HUES48 (cell line): ENCODE measurements around the gene SYNE2.
"Not testable (repeated sequence)": the region's sequence is repeated elsewhere in the genome, so short reads cannot be mapped to it uniquely, and the experiment has no call there.

ENCODE experiments used
- H3K27ac ChIP-seq: one replicate; pipeline ENCODE4 v1.7.0; 2013; ENCODE audit warnings: low read depth, low read length, inconsistent platforms
- H3K27me3 ChIP-seq: 2 replicates; pipeline ENCODE4 v1.6.1; 2013; ENCODE audit warnings: mild to moderate bottlenecking, low read length; ENCODE audit not compliant: control insufficient read depth, insufficient read depth
- H3K36me3 ChIP-seq: 2 replicates; pipeline ENCODE4 v1.6.1; 2013; ENCODE audit warnings: low read length; ENCODE audit not compliant: control insufficient read depth, insufficient read depth
- H3K4me1 ChIP-seq: 2 replicates; pipeline ENCODE4 v1.6.1; 2013; ENCODE audit warnings: mild to moderate bottlenecking, low read length; ENCODE audit not compliant: control insufficient read depth, insufficient read depth
- H3K4me3 ChIP-seq: 2 replicates; pipeline ENCODE4 v1.5.1; 2013; ENCODE audit warnings: mild to moderate bottlenecking, low read depth, low read length
- H3K9ac ChIP-seq: 2 replicates; pipeline ENCODE4 v1.6.1; 2013; ENCODE audit warnings: mild to moderate bottlenecking, low read depth, low read length, moderate library complexity
- H3K9me3 ChIP-seq: 2 replicates; pipeline ENCODE4 v1.6.1; 2013; ENCODE audit warnings: low read length; ENCODE audit not compliant: control insufficient read depth, insufficient read depth

The SYNE2 gene

DNA sequence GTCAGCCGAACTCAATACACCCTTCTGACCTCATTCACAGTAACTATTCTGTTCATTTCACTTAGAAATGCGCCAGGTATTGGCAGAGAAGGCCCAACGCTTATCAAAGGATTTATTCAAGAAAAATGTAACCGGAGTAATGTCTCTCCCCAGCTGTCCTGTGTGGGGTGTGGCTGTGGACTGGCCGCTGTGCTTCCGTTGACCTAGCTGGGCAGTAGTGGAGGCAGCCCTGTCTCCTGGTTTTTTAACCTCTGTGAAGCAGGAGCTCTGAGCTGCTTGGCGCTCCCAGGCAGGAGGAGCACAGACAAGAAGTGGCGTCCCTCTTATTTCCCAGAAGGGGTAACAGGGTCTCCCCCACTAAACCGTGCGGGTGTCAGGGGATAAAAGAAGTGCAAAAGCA, 356.2 kb downstream of the SYNE2 start:
- H3K4me3 ChIP-seq: no peak overlapping the region
- no peak overlapping the region for H3K9ac ChIP-seq
- no peaks in the 10 kb centered on the region for H3K4me1 ChIP-seq
- H3K36me3 ChIP-seq: peaks cover 65% of the 10 kb centered on the region
- H3K27me3 ChIP-seq: no peaks in the 10 kb centered on the region
- no peak overlapping the region for H3K27ac ChIP-seq
- H3K9me3 ChIP-seq: no peaks in the 10 kb centered on the region

- Histone ChIP-seq H3K9ac (no peak overlapping the region), H3K4me1 (no peaks in the 10 kb centered on the region), H3K27ac (no peak overlapping the region), H3K9me3 (no peaks in the 10 kb centered on the region), H3K4me3 (no peak overlapping the region), H3K27me3 (no peaks in the 10 kb centered on the region), H3K36me3 (peaks cover 70% of the 10 kb centered on the region)
Observed at GRCh38 chr14:64209444-64210131, 356.8 kb downstream of the SYNE2 start.

GRCh38 chr14:64210216-64210615, 357.4 kb downstream of the SYNE2 start:
- no peak overlapping the region for H3K27ac ChIP-seq
- H3K9ac ChIP-seq: no peak overlapping the region
- H3K36me3 ChIP-seq: peaks cover 74% of the 10 kb centered on the region

GRCh38 chr14:64210912-64211311, 358.1 kb downstream of the SYNE2 start:
- H3K9me3 ChIP-seq, H3K27ac ChIP-seq, H3K9ac ChIP-seq, H3K4me1 ChIP-seq, H3K4me3 ChIP-seq, H3K27me3 ChIP-seq: not testable (repeated sequence)
- peaks cover 80% of the 10 kb centered on the region for H3K36me3 ChIP-seq

More at GRCh38 chr14:64210216-64210615, 357.4 kb downstream of the SYNE2 start:
- Histone ChIP-seq H3K4me3 (no peak overlapping the region), H3K9me3 (no peaks in the 10 kb centered on the region), H3K4me1 (no peaks in the 10 kb centered on the region), H3K27me3 (no peaks in the 10 kb centered on the region)

- no peaks in the 10 kb centered on the region for H3K4me1 ChIP-seq
- H3K9me3 ChIP-seq: no peaks in the 10 kb centered on the region
- H3K27ac ChIP-seq: no peak overlapping the region
Observed at GRCh38 chr14:64212666-64213065, 359.9 kb downstream of the SYNE2 start.

DNA sequence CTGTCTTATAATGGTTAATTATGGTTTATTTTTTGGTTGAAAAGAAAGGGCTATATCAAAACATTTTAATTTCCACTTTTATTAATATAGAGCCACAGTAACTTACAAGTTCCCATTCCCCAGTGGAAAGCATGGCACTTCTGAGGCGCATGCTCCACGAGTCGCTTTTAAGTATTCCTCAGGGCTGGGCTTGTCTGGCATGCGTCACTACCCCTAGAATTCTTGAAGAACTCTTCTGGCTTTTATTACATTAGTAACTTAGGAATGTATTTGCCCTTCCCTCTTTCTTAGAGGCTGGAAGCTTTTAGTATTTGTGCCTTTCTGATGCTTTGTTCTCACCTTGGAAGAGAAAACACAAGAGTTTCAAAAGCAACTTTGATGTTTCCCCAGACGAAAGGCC, 360.3 kb downstream of the SYNE2 start:
- Histone ChIP-seq H3K4me1 (no peaks in the 10 kb centered on the region), H3K27ac (no peak overlapping the region), H3K36me3 (peaks cover 97% of the 10 kb centered on the region)

More at GRCh38 chr14:64212666-64213065, 359.9 kb downstream of the SYNE2 start:
- no peak overlapping the region for H3K4me3 ChIP-seq
- no peaks in the 10 kb centered on the region for H3K27me3 ChIP-seq
- no peak overlapping the region for H3K9ac ChIP-seq
- H3K36me3 ChIP-seq: peaks cover 97% of the 10 kb centered on the region

GRCh38 chr14:64213853-64214570, 361.2 kb downstream of the SYNE2 start:
- no peak overlapping the region for H3K27ac ChIP-seq
- H3K9me3 ChIP-seq: no peaks in the 10 kb centered on the region
- H3K27me3 ChIP-seq: no peaks in the 10 kb centered on the region
- H3K36me3 ChIP-seq: peaks cover 97% of the 10 kb centered on the region
- H3K9ac ChIP-seq: no peak overlapping the region
- H3K4me3 ChIP-seq: no peak overlapping the region
- H3K4me1 ChIP-seq: no peaks in the 10 kb centered on the region

More for the DNA sequence above, 360.3 kb downstream of the SYNE2 start:
- Histone ChIP-seq H3K4me3 (no peak overlapping the region), H3K9me3 (no peaks in the 10 kb centered on the region), H3K27me3 (no peaks in the 10 kb centered on the region), H3K9ac (no peak overlapping the region)

GRCh38 chr14:64215274-64215673, 362.5 kb downstream of the SYNE2 start:
- Histone ChIP-seq H3K27ac (no peak overlapping the region), H3K4me1 (no peaks in the 10 kb centered on the region), H3K9ac (no peak overlapping the region), H3K27me3 (no peaks in the 10 kb centered on the region), H3K4me3 (no peak overlapping the region), H3K36me3 (peaks cover 97% of the 10 kb centered on the region), H3K9me3 (no peaks in the 10 kb centered on the region)

GRCh38 chr14:64215978-64216377, 363.2 kb downstream of the SYNE2 start:
- Histone ChIP-seq H3K27me3 (no peaks in the 10 kb centered on the region), H3K4me1 (no peaks in the 10 kb centered on the region), H3K4me3 (no peak overlapping the region), H3K9me3 (no peaks in the 10 kb centered on the region), H3K27ac (no peak overlapping the region), H3K36me3 (peaks cover 99% of the 10 kb centered on the region), H3K9ac (no peak overlapping the region)

DNA sequence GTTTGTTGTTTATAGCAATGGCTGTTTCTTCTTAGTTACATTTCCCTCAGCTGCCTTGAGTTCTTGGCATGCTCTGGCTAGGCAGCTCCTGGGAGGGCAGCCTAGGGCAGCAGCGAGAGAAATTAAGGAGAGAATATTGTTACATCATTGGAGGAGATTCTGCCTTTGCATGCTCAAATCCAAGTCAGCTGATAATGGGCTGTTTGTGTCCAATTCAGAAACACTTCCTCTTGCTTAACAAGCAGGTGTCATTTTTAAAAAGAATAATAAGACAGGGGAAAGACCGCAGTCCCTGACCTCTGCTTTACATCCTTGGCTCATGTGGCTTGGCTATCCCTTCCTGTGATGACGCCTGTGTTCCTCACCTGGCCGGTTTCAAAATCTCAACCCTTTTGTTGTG, 364.5 kb downstream of the SYNE2 start:
- H3K9ac ChIP-seq: no peak overlapping the region
- H3K4me3 ChIP-seq: no peak overlapping the region
- no peaks in the 10 kb centered on the region for H3K9me3 ChIP-seq
- peaks cover 99% of the 10 kb centered on the region for H3K36me3 ChIP-seq
- H3K4me1 ChIP-seq: no peaks in the 10 kb centered on the region
- no peaks in the 10 kb centered on the region for H3K27me3 ChIP-seq
- no peak overlapping the region for H3K27ac ChIP-seq

- no peaks in the 10 kb centered on the region for H3K27me3 ChIP-seq
- H3K27ac ChIP-seq: no peak overlapping the region
- H3K9me3 ChIP-seq: no peaks in the 10 kb centered on the region
- no peak overlapping the region for H3K9ac ChIP-seq
- no peaks in the 10 kb centered on the region for H3K4me1 ChIP-seq
- peaks cover 97% of the 10 kb centered on the region for H3K36me3 ChIP-seq
- no peak overlapping the region for H3K4me3 ChIP-seq
Observed at GRCh38 chr14:64217834-64218233, 365.0 kb downstream of the SYNE2 start.
